ENCODE measurements around the gene INHBB.
"Not testable (repeated sequence)": the region's sequence is repeated elsewhere in the genome, so short reads cannot be mapped to it uniquely, and the experiment has no call there.

INHBB gene

GRCh38 chr2:120346026-120346666 lies at the start of gene INHBB:
INHBB (plus strand) TSS chr2:120346136; CDS start chr2:120346189, 53 bp downstream.
- DNase-seq: no peak

- no peak for DNase-seq
Measured at GRCh38 chr2:120298173-120298835, 47.6 kb upstream of the INHBB start.

- DNase-seq: no peak
Measured at GRCh38 chr2:120299004-120299403, 46.9 kb upstream of the INHBB start.

- DNase-seq: no peak
Measured at GRCh38 chr2:120299561-120299960, 46.4 kb upstream of the INHBB start.

GRCh38 chr2:120300385-120300784 lies 45.6 kb upstream of the INHBB start:
- no peak for DNase-seq

- no peak for DNase-seq
Measured at GRCh38 chr2:120301284-120301683, 44.7 kb upstream of the INHBB start.

GRCh38 chr2:120302301-120302700 lies 43.6 kb upstream of the INHBB start:
- no peak for DNase-seq

- no peak for DNase-seq
Measured at GRCh38 chr2:120303177-120303576, 42.8 kb upstream of the INHBB start.

- no peak for DNase-seq
Measured at GRCh38 chr2:120305296-120305695, 40.6 kb upstream of the INHBB start.

GRCh38 chr2:120305937-120306490 lies 39.9 kb upstream of the INHBB start:
- no peak for DNase-seq

GRCh38 chr2:120307482-120307881 lies 38.5 kb upstream of the INHBB start:
- no peak for DNase-seq

GRCh38 chr2:120308038-120308910 lies 37.7 kb upstream of the INHBB start:
- DNase-seq: no peak

- no peak for DNase-seq
Measured at GRCh38 chr2:120310136-120310535, 35.8 kb upstream of the INHBB start.

GRCh38 chr2:120310841-120311240 lies 35.1 kb upstream of the INHBB start:
- DNase-seq: not testable (repeated sequence)

GRCh38 chr2:120312076-120312475 lies 33.9 kb upstream of the INHBB start:
- DNase-seq: no peak

- peak; percentile 70 to 77 for DNase-seq
Measured at GRCh38 chr2:120312860-120313694, 32.9 kb upstream of the INHBB start.

- DNase-seq: no peak
Measured at GRCh38 chr2:120313695-120314615, 32.0 kb upstream of the INHBB start.

GRCh38 chr2:120314690-120315366 lies 31.1 kb upstream of the INHBB start:
- DNase-seq: peak; percentile 11 to 18

- no peak for DNase-seq
Measured at GRCh38 chr2:120315367-120316033, 30.4 kb upstream of the INHBB start.

- DNase-seq: no peak
Measured at GRCh38 chr2:120316071-120316470, 29.9 kb upstream of the INHBB start.
